HFF-Myc (cell line): ENCODE data around the gene STXBP3.

Experiments used
- DNase-seq: peaks from one replicate; pipeline ENCODE4 v3.0.0-alpha.2; 2011; ENCODE audit warnings: low read depth; ENCODE audit errors: extremely low read depth
- H3K4me3 ChIP-seq: replicated peaks from 2 replicates; pipeline ENCODE4 v1.5.1; 2011; ENCODE audit warnings: low read depth, mild to moderate bottlenecking, control low read depth, low read length
- CTCF ChIP-seq: IDR thresholded peaks from 2 replicates; pipeline ENCODE4 v1.5.1; 2012; ENCODE audit warnings: mild to moderate bottlenecking, low read depth, low read length, control low read depth; ENCODE audit errors: missing control alignments

Gene STXBP3

GRCh38 chr1:108847494-108847893 lies 101.0 kb downstream of the STXBP3 start:
- TF ChIP-seq CTCF: no peak
- no peak overlapping the region for H3K4me3 ChIP-seq
- no peak for DNase-seq

- TF ChIP-seq CTCF: no peak
- no peak overlapping the region for H3K4me3 ChIP-seq
- DNase-seq: no peak
Measured at GRCh38 chr1:108848806-108849205, 102.3 kb downstream of the STXBP3 start.

GRCh38 chr1:108850929-108851328 lies 104.5 kb downstream of the STXBP3 start:
- no peak for TF ChIP-seq CTCF
- DNase-seq: no peak
- H3K4me3 ChIP-seq: no peak overlapping the region

GRCh38 chr1:108851567-108851966 lies 105.1 kb downstream of the STXBP3 start:
- no peak for TF ChIP-seq CTCF
- DNase-seq: no peak
- H3K4me3 ChIP-seq: no peak overlapping the region

GRCh38 chr1:108852221-108852975 lies 105.9 kb downstream of the STXBP3 start:
- DNase-seq: no peak
- TF ChIP-seq CTCF: no peak
- no peak overlapping the region for H3K4me3 ChIP-seq

GRCh38 chr1:108854221-108855019 lies 107.9 kb downstream of the STXBP3 start:
- no peak for DNase-seq
- no peak for TF ChIP-seq CTCF
- H3K4me3 ChIP-seq: no peak overlapping the region

GRCh38 chr1:108856994-108857393 lies 110.5 kb downstream of the STXBP3 start, which contains the start of gene AKNAD1:
Gene AKNAD1 (minus strand): TSS chr1:108857094. CDS start chr1:108852664, 4,430 bp downstream.
- no peak for DNase-seq
- no peak within 1 kb of the TSS for H3K4me3 ChIP-seq
- TF ChIP-seq CTCF: no peak
